Anterior cingulate cortex (tissue), 58 donors: ENCODE data around the gene CCNY.
A peak's percentile ranks its signal among the peaks of the same experiment; 100 is the strongest.

Experiments
- DNase-seq, 58 donors: peaks; one replicate each; lab custom pipeline; 2025; lab: John Stamatoyannopoulos, UW

CCNY gene

GRCh38 chr10:35420827-35421552 lies 84.7 kb downstream of the CCNY start:
- no peak for DNase-seq

- DNase-seq, result peak in 5 of 58 donors; percentile 12 to 30 (median 20)
Measured at GRCh38 chr10:35421553-35422178, 85.4 kb downstream of the CCNY start.

- no peak for DNase-seq
Measured at GRCh38 chr10:35422228-35422627, 85.9 kb downstream of the CCNY start.

DNA sequence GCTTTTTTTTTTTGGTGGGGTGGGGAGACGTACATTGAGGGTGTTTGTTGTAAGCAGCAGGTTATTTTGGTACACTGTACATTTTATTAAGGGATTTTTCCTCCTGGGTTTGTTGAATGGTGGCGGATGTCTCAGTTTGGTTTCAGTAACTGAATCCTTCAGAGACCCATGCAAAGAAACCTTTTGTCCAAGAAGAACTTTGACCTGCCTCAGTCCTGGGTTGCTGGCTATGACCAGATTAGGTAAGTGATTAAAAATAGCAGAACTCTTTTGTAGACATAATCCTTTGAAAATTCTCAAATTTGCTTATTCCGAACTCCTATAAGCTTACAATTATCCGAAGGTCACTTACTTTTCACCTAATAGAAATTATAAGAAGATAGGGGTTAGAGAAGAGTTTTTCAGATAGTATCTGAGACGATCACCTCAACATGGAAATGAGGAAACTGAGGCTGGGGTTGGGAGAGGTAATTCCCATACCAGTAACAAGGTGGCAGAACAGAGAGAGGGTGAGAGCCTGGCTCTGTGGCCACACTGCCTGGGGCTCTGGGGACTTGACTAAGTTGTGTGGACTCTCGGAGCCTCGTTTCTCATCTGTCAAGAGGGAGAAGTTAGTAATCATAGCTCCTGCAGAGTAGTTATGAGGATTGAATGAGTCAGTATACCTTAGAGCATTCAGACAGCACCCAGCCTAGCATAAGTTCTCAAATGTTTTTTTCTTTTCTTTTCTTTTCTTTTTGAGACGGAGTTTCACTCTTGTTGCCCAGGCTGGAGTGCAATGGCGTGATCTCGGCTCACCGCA lies 87.4 kb downstream of the CCNY start:
- no peak for DNase-seq

DNA sequence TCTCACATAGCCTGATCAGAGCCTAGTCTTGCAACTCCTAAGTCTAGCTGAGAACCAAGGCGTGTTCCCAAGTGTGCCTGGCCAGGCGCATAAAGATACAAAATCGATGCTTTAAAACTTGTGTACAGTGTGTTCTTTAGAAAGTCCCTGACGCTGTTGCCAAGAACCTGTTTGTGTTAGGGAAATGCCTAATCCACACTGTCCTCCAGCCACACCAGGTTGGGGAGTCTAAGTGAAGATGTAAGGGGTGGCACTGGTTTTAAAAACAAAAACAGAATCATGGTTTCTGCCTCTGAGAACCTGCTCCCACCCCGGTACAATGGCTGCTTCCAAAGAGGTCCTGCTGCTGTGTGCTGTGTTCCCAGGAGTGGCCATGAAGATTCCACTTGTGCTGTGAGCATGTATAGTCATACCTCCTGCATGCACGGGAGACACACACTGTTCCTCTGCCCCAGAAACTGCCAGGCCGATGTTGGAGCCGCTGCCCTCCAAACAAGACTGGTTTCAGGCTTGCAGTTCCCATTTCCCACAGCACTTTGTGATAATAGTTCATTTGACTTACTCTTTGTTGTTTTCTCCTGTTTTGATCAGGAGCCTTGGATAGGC lies 88.5 kb downstream of the CCNY start:
- no peak for DNase-seq

DNA sequence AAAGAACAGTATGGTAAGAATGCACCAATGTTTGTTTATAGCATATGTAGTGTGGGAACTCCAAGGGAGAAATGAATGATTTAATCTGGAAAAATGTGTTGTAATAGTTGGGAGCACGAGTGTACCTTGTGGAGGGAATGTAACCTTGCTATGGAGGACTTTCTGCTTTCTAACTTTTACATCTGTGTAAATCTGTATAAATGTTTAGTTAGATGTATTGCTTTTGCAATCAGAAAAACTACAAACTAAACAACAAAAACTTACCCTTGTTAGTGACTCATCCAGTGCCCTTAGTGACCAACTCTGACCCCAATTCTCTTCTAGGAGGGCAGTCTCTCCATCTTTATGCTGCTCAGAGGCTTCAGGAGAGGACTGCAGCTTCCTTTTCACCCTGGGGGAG lies 89.3 kb downstream of the CCNY start:
- no peak for DNase-seq

GRCh38 chr10:35426657-35427056 lies 90.3 kb downstream of the CCNY start:
- peak in 5 of 58 donors; percentile 23 to 79 (median 27) for DNase-seq

- DNase-seq, result no peak
Measured at GRCh38 chr10:35427543-35427942, 91.2 kb downstream of the CCNY start.

DNA sequence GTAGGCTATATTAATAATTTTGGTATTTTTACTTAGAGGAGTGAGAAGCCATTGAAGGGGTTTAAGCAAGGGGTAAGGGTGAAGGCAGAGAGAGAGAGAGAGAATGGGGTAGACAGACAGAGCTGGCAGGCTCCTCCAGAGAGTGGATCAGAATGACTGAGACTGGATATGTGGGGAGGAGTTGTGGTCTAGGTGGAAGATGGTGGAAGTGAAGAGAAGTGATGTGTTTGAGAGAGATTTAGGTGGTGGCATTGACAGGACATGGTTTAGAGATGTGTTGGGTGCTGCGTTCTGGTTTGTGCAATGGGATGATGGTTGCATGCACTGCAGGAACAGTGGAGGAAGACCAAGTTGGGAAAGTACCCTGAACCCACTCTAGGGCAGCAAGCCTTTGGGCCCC lies 92.2 kb downstream of the CCNY start:
- no peak for DNase-seq

GRCh38 chr10:35432781-35433338 lies 96.6 kb downstream of the CCNY start:
- DNase-seq, result no peak

DNA sequence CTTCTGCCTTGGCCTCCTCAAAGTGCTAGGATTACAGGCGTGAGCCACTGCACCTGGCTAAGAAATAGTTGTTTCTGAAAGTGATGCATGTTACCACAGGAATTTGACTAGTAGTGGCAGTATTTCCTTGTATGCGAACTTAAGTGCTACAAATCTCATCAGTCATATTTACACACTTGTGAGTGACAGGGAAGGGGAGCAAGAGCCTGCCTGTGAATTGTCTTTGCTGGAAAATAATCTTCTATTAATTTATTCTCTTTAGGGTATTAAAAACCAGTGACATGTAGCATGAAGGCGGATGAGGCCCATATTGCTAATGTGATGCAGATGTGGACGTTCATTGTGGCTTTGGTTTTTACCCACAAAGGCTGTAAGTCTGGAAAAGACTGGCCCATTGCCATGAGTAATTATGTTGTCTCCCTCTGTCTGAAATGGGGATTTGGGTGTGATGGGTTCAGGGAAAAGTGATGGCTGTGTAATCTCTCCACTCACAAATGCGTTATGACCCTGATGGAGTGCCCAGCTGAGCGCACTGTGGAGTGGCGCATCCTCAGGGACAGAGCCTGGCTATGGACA lies 97.6 kb downstream of the CCNY start:
- no peak for DNase-seq

- DNase-seq, result no peak
Measured at GRCh38 chr10:35434533-35434932, 98.2 kb downstream of the CCNY start.

DNA sequence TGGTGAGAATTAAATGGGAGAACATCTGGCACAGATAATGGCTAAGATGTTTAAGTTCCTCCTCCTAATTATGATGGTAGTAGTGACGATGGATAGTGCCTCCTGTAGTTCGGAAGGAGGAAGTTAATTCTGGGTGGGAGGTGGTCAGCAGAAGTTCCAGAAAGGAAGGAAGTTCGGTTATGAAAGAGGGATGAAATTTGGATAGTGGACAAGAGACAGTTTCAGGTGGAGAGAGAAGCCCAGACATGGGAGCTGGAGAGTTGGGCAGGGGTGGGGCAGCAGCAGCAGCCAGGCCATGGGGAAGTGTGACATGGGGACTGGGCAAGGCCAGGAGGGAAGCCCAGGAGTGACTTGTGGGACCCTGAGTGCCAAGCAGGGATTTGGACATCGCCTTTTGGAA lies 99.5 kb downstream of the CCNY start:
- no peak for DNase-seq

DNA sequence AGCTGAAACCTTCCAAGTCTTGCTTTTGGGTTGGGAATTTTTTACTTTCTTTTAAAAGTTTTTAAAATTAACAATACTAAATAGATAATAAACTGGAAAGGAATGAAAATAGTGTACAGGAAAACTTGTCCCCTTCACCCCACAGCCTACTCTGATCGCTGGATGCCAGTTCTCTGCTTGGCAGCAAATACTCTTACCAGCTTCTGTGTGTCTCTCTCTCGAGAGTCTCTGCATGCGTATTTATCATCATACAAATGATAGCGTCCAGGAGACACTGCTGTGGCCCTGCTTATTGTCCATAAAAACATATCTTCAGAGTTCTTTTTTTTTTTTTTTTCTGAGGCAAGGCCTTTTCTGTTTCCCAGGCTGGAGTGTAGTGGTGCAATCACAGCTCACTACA lies 101.5 kb downstream of the CCNY start:
- no peak for DNase-seq

DNA sequence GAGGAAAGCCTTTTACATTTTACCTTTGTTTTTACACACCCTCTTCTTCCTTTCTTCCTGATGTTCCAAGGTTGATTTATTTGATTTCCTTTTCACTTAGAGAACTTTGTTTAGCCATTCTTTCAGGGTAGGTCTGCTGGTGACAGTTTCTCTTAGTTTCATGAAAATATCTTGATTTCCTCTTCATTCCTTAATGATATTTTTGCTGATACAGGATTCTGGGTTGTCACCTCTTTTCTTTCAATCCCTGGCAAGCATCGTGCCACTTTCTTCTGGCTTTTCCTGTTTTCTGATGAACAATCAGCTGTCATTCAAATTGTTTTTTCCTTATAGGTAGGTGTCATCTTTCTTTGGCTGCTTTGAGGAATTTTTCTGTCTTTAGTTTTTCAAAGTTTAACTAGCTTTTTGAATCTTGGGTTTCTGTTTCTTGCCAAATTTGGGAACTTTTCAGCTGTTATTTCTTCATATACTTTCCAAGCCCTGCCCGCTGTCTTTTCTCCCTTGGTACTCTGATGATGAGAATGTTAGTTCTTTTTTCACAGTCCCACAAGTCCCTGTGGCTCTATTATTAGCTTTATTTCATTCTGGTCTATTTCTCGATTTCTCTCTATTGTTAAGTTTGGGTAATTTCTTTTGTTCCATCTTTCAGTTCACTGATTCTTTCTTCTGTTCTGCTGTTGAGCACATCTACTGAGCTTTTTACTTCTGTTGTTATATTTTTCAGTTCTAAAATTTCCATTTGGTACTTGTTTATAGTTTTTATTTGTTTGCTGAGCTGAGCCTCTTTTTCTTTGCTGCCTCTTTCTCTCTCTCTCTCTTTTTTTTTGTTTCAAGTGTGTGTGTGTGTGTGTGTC lies 102.6 kb downstream of the CCNY start:
- DNase-seq, result no peak

DNA sequence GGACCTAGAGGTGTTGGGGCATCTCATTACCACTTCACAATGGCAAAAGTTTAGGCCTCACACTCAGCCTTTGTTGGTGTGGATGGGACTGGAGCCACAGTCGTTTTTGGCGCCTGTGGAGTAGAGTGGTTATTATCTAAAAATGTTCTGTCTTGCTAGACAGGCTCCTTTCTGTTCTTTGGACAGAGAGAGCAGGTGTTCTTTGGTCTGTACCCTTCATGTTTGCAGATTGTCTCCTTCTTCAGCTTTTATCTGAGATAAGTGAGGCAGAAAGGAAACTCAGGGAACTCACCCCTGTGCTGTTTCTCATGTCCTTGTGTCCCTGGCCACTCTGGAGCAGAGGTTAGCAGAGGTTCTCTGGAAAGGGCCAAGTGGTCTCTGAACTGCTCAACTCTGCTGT lies 103.7 kb downstream of the CCNY start:
- DNase-seq, result no peak

GRCh38 chr10:35442028-35442427 lies 105.7 kb downstream of the CCNY start:
- no peak for DNase-seq

DNA sequence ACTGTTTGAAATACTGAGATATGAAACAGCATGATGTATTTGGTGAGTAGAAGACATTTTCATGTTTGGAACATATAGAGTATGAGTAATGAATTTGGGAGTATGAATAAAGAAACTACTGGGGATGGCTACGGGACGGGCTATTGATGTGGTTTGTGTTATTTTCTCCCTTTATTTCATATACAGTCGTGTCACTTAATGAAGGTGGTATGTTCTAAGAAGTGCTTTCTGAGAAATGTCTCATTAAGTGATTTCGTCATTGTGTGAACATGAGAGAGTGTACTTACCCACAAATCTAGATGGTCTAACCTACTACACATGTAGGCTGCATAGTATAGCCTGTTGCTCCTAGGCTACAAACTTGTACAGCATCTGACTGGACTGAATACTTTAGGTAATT lies 106.3 kb downstream of the CCNY start:
- no peak for DNase-seq

DNA sequence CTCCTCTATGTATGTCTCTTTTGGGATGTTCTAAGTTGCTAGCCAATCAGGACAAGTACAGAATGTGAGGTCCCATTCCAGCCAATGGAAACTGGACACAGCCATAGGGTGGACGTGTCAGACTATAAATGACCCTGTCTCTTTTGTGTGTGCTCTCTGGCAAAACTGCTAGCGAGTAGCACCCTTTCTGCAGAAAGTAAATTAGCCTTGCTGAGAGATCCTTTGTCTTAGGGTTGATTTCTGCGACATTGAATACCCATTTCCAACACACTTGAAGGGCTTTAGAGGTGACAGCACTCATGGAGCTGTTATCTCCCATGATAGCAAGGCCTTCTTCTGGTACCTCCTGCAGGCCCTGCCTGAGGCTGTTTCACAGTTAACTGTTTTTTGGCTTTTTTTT lies 107.5 kb downstream of the CCNY start:
- no peak for DNase-seq
